ENCODE measurements around the gene DOCK1. TPM values are rescaled to one million over a fixed set of nuclear protein-coding genes. Genes with fewer than 3 reads are reported as not detected.

DOCK1 gene
- total RNA-seq, 2 donors from 2014 or later = 34.3 to 44.1 TPM

DNA sequence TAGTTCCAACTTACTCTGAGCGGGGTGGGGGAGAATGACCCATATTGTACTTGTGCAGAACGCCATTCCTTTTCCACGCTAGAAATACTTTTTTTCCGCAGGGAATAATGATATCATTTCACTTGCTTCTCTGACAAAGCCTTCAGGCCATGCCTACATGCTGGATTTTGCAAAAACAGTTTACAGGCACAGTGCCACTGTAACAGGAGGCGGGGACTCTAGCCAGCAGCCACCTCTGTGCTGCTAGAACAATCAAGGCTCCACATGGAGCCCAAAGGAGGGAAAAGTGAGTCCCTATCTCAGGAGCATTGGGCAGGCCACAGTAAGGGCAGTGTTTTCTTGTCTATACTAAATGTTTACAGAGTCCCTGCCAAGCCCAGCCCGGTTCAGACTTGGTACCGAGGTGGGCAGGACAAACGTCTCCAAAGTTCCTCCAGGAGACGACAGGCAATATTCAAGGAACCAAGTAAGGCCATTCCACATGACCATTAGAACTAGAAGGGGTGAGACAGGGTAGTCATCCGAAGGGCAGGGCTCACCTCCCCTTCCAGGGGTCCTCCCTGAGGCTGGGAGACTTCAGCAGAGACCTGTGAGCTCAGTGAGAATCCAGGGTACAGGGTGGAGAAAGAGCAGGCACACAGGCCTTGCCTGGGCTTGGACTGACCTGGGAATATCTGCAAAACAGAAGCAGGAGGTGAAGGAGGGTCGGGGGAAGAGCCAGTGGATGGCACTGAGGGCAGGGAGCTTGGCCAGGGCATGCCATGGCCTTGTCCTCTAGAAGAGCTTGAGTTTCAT, 553.0 kb downstream of the DOCK1 start:
- no peak for ATAC-seq
- WGBS, 2 donors = 77 to 84% methylated on average over 11 of the region's 11 CpGs
- intact Hi-C loops (cut with DNase I) = no loop called here

DNA sequence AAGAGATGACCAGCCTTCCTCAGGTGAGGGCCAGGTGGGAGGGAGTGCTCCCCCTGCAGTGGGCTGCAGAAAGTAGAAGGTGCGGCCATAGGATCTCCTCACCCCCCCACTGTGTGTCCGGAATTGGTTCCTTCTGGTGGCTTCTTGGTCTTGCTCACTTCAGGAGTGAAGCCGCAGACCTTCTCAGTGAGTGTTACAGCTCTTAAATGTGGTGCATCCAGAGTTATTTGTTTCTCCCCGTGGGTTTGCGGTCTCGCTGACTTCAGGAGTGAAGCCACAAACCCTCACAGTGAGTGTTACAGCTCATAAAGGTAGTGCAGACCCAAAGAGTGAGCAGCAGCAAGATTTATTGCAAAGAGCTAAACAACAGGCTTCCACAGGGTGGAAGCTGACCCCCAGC, 553.6 kb downstream of the DOCK1 start:
- ATAC-seq = no peak
- WGBS, 2 donors = 74 to 79% methylated on average over 6 of the region's 6 CpGs

More for the DNA sequence above, 553.0 kb downstream of the DOCK1 start:
- no peak overlapping the region for H3K27ac ChIP-seq
- no peak for DNase-seq
- TF ChIP-seq POLR2A (IDR thresholded peaks at IDR 0.05) = no peak
- TF ChIP-seq, protein P1, sequence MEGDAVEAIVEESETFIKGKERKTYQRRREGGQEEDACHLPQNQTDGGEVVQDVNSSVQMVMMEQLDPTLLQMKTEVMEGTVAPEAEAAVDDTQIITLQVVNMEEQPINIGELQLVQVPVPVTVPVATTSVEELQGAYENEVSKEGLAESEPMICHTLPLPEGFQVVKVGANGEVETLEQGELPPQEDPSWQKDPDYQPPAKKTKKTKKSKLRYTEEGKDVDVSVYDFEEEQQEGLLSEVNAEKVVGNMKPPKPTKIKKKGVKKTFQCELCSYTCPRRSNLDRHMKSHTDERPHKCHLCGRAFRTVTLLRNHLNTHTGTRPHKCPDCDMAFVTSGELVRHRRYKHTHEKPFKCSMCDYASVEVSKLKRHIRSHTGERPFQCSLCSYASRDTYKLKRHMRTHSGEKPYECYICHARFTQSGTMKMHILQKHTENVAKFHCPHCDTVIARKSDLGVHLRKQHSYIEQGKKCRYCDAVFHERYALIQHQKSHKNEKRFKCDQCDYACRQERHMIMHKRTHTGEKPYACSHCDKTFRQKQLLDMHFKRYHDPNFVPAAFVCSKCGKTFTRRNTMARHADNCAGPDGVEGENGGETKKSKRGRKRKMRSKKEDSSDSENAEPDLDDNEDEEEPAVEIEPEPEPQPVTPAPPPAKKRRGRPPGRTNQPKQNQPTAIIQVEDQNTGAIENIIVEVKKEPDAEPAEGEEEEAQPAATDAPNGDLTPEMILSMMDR (IDR thresholded peaks at IDR 0.05) = no peak
- no peak overlapping the region for H3K4me3 ChIP-seq
- no peaks in the 10 kb centered on the region for H3K4me1 ChIP-seq
- H3K27me3 ChIP-seq = no peaks in the 10 kb centered on the region
- H3K36me3 ChIP-seq (replicated peaks in 1 of 2; ENCODE audit: insufficient read depth in 1 of 2, low read depth in 2 of 2) = no peaks in the 10 kb centered on the region
- H3K9me3 ChIP-seq = peaks cover 0 to 9% (median 0%) of the 10 kb centered on the region in 3 donors

DNA sequence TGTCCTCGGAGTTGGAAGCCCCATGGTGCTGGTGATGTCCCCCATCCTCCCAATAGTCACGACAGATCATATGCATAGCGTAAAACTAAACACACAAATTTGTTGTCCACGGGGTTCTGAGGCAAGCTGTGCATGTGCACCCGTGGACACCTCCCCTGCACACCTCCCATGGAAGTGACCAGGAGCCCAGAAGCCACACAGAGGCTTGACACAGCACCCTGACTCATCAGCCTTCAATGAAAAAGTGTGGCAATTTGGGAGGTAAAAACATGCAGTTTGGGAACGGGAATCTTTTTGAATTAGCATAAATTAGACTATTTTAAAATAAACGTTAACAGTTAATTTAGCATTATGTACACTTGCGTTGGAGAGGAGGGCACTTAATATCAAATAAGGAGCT, 554.7 kb downstream of the DOCK1 start:
- no peaks in the 10 kb centered on the region for H3K4me1 ChIP-seq
- DNase-seq (no peak), ATAC-seq (no peak)
- no peaks in the 10 kb centered on the region for H3K36me3 ChIP-seq (replicated peaks in 1 of 2; ENCODE audit: insufficient read depth in 1 of 2, low read depth in 2 of 2)
- no peaks in the 10 kb centered on the region for H3K27me3 ChIP-seq
- WGBS, 2 donors = 72 to 74% methylated on average over 8 of the region's 8 CpGs
- peaks cover 0 to 9% (median 0%) of the 10 kb centered on the region in 3 donors for H3K9me3 ChIP-seq
- no peak overlapping the region for H3K27ac ChIP-seq
- no peak for TF ChIP-seq POLR2A (IDR thresholded peaks at IDR 0.05)
- TF ChIP-seq, protein P1 (IDR thresholded peaks at IDR 0.05) = no peak
- intact Hi-C loops (cut with DNase I) = no loop called here
- no peak overlapping the region for H3K4me3 ChIP-seq

More for the DNA sequence above, 553.6 kb downstream of the DOCK1 start:
- Histone ChIP-seq H3K36me3 (replicated peaks in 1 of 2; ENCODE audit: insufficient read depth in 1 of 2, low read depth in 2 of 2) (no peaks in the 10 kb centered on the region), H3K27me3 (no peaks in the 10 kb centered on the region), H3K9me3 (peaks cover 0 to 9% (median 0%) of the 10 kb centered on the region in 3 donors), H3K4me1 (no peaks in the 10 kb centered on the region), H3K27ac (no peak overlapping the region), H3K4me3 (no peak overlapping the region)
- DNase-seq = no peak
- intact Hi-C loops (cut with DNase I) = no loop called here
- no peak for TF ChIP-seq POLR2A (IDR thresholded peaks at IDR 0.05)

DNA sequence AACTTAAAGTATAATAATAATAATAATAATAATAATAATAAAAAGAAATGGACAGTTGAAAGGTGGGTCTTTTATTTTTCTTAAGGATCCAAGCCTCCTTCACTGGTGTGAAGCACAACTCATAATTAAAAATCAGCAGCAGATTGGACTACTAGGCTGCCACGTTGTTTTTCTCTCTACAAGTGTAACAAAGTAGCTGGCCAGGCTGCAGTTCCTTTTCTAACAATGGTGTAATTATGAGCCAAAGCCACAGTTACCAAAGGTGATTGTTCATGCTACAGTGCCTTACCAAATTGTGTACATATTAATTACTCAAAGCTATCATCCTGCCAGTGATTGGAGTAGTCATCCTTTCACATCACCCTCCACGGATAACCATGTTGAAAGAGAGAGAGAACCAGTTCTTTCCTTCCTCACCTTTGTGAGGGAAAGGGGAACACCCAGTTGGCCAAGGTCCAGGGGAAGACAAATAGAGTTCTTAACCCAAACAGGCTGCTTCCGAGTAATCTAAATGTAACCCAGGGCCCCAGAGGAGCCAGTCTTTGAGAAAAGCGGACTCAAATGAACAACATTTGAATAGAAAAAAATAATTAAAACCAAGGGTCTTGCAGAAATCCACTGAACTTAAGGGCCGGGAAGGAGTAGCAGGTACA, 557.5 kb downstream of the DOCK1 start:
- WGBS, 2 donors = 51 to 52% methylated on average over 5 of the region's 5 CpGs
- Histone ChIP-seq H3K4me3 (no peak overlapping the region), H3K9me3 (peaks cover 0 to 9% (median 0%) of the 10 kb centered on the region in 3 donors), H3K27me3 (no peaks in the 10 kb centered on the region), H3K27ac (no peak overlapping the region), H3K4me1 (no peaks in the 10 kb centered on the region), H3K36me3 (replicated peaks in 1 of 2; ENCODE audit: insufficient read depth in 1 of 2, low read depth in 2 of 2) (no peaks in the 10 kb centered on the region)
- no peak for TF ChIP-seq POLR2A (IDR thresholded peaks at IDR 0.05)
- TF ChIP-seq, protein P1 (IDR thresholded peaks at IDR 0.05) = no peak
- ATAC-seq (no peak), DNase-seq (peak in 1 of 4 donors; percentile 46)
- intact Hi-C loops (cut with DNase I) = no loop called here

DNA sequence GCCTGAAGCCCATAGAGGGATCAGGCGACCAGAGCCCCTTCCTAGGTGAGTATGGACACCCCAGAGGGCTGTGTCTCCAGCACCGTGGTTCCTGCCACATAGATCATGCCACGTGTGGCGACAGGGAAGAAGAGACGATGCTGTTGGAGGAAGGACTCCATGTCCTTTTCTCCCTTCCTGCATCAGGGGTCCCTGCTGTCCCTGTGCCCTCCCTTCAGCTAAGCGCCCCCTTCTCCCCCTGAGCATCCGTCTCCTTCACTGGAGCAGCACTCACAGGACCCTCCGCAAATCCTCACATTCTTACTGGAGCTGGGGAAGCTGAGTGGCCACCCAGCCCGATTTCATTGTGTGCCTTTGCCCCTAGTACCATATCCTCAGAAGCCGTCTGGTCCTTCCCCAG, 558.3 kb downstream of the DOCK1 start:
- ATAC-seq (no peak), DNase-seq (no peak)
- intact Hi-C loops (cut with DNase I) = no loop called here
- no peaks in the 10 kb centered on the region for H3K4me1 ChIP-seq
- H3K36me3 ChIP-seq (replicated peaks in 1 of 2; ENCODE audit: insufficient read depth in 1 of 2, low read depth in 2 of 2) = no peaks in the 10 kb centered on the region
- no peak overlapping the region for H3K27ac ChIP-seq
- WGBS, 2 donors = 74 to 79% methylated on average over 10 of the region's 10 CpGs
- TF ChIP-seq, protein P1 (IDR thresholded peaks at IDR 0.05) = no peak
- no peak for TF ChIP-seq POLR2A (IDR thresholded peaks at IDR 0.05)
- H3K9me3 ChIP-seq = peaks cover 0 to 9% (median 0%) of the 10 kb centered on the region in 3 donors
- no peaks in the 10 kb centered on the region for H3K27me3 ChIP-seq
- H3K4me3 ChIP-seq = no peak overlapping the region
